SK-N-SH (cell line): Measurements from ENCODE around the gene NRDC. TPM values are rescaled to one million over a fixed set of nuclear protein-coding genes. Genes with fewer than 3 reads are reported as not detected.

Experiments used
- CTCF ChIA-PET: fragments of 300-600, 350-600 bp; formaldehyde crosslinking; extraction: SDS; loops from one replicate; lab custom pipeline; 2021; lab: Yijun Ruan, JAX
- POLR2A ChIA-PET: fragments of 350-600 bp; sonication (Branson Sonifier 250); formaldehyde crosslinking; extraction: SDS; loops from one replicate; lab custom pipeline; 2020; ENCODE audit warnings: antibody characterized with exemption, inconsistent platforms; lab: Yijun Ruan, JAX
- DNase-seq: peaks from one replicate; pipeline ENCODE4 v3.0.0; 2012
- H2AFZ ChIP-seq: fragments of 200-600 bp; sonication (generic); 2 replicates; pipeline ENCODE4 v1.8.1; 2016; ENCODE audit warnings: antibody characterized with exemption, mild to moderate bottlenecking, low read depth
- H3F3A ChIP-seq: fragments of 200-600 bp; sonication (generic); replicated peaks from 2 replicates; pipeline ENCODE3; 2016; ENCODE audit warnings: antibody characterized with exemption, mild to moderate bottlenecking; ENCODE audit not compliant: insufficient read depth
- H3K27ac ChIP-seq, 2 experiments: fragments of 200-500 bp in 1 of 2; fragments of 200-600 bp in 1 of 2; sonication (Bioruptor generic) in 1 of 2; sonication (generic), shearing (Covaris generic) in 1 of 2; 2 replicates each; pipeline versions ENCODE4 v1.5.1 to v1.6.1; 2014 to 2016; ENCODE audit warnings: low read depth in 2 of 2, inconsistent platforms in 1 of 2, low read length in 1 of 2, mild to moderate bottlenecking in 1 of 2, mixed read lengths in 1 of 2
- H3K27me3 ChIP-seq: fragments of 200-600 bp; sonication (generic), shearing (Covaris generic); 2 replicates; pipeline ENCODE4 v1.6.1; 2016; ENCODE audit warnings: mixed run types; ENCODE audit not compliant: insufficient read depth
- H3K36me3 ChIP-seq, 2 experiments: fragments of 200-500 bp in 1 of 2; fragments of 200-600 bp in 1 of 2; sonication (Bioruptor generic) in 1 of 2; sonication (generic) in 1 of 2; replicated peaks in 1 of 2; 2 replicates each; pipeline versions ENCODE3 to v1.5.1; 2014 to 2016; ENCODE audit warnings: low read length in 1 of 2, mild to moderate bottlenecking in 1 of 2; ENCODE audit not compliant: insufficient read depth in 2 of 2, control insufficient read depth in 1 of 2
- H3K4me1 ChIP-seq, 2 experiments: fragments of 200-500 bp in 1 of 2; fragments of 200-600 bp in 1 of 2; sonication (Bioruptor generic) in 1 of 2; sonication (generic), shearing (Covaris generic) in 1 of 2; 2 replicates each; pipeline versions ENCODE4 v1.5.1 to v1.6.1; 2014 to 2016; ENCODE audit warnings: low read depth in 1 of 2, low read length in 1 of 2, mixed run types in 1 of 2; ENCODE audit not compliant: insufficient read depth in 2 of 2, control insufficient read depth in 1 of 2
- H3K4me2 ChIP-seq: fragments of 200-600 bp; sonication (generic), shearing (Covaris generic); 2 replicates; pipeline ENCODE4 v1.6.1; 2017; ENCODE audit warnings: mixed run types
- H3K4me3 ChIP-seq, 2 experiments: fragments of 200-500 bp in 1 of 2; fragments of 200-600 bp in 1 of 2; sonication (Bioruptor generic) in 1 of 2; sonication (generic), shearing (Covaris generic) in 1 of 2; 2 replicates each; pipeline versions ENCODE4 v1.5.1 to v1.8.1; 2014 to 2016; ENCODE audit warnings: low read depth in 2 of 2, inconsistent platforms in 1 of 2, low read length in 1 of 2, mild to moderate bottlenecking in 1 of 2, mixed read lengths in 1 of 2, moderate library complexity in 1 of 2
- H3K79me2 ChIP-seq: fragments of 200-600 bp; sonication (generic); 2 replicates; pipeline ENCODE4 v1.8.1; 2017; ENCODE audit warnings: mild to moderate bottlenecking; ENCODE audit not compliant: insufficient read depth
- H3K9ac ChIP-seq: fragments of 200-600 bp; sonication (generic); 2 replicates; pipeline ENCODE4 v1.6.1; 2017; ENCODE audit warnings: mixed run types
- H3K9me2 ChIP-seq: fragments of 200-600 bp; sonication (generic); 2 replicates; pipeline ENCODE4 v1.6.1; 2017; ENCODE audit warnings: mixed run types
- H3K9me3 ChIP-seq: fragments of 200-600 bp; sonication (generic); 2 replicates; pipeline ENCODE4 v1.6.1; 2017; ENCODE audit warnings: mixed run types, mild to moderate bottlenecking, moderate library complexity
- H4K20me1 ChIP-seq: fragments of 200-600 bp; sonication (generic); 2 replicates; pipeline ENCODE4 v1.6.1; 2017; ENCODE audit warnings: mild to moderate bottlenecking, mixed run types; ENCODE audit not compliant: insufficient read depth
- CHD2 ChIP-seq: fragments of 150-350 bp; IDR thresholded peaks from 2 replicates; pipeline ENCODE4 v1.6.1; 2018; ENCODE audit warnings: low read length; ENCODE audit not compliant: partially characterized antibody
- CTCF ChIP-seq: fragments of 200-600 bp; sonication (generic); IDR thresholded peaks from 2 replicates; pipeline ENCODE4 v1.6.1; 2017; ENCODE audit warnings: antibody characterized with exemption, mild to moderate bottlenecking, moderate library complexity
- EP300 ChIP-seq, 2 experiments: IDR thresholded peaks; 2 replicates each; pipeline versions ENCODE4 v1.4.0 to v1.6.1; 2012; ENCODE audit warnings: borderline replicate concordance in 1 of 2, low read depth in 1 of 2, low read length in 1 of 2
- EZH2phosphoT487 ChIP-seq: fragments of 200-600 bp; sonication (generic); IDR thresholded peaks from 2 replicates; pipeline ENCODE4 v1.6.1; 2017; ENCODE audit warnings: low read depth, mixed run types, mild to moderate bottlenecking, antibody characterized with exemption, moderate library complexity, borderline replicate concordance
- FOXJ3 ChIP-seq: sonication (generic); formaldehyde crosslinking; IDR thresholded peaks from 2 replicates; pipeline ENCODE4 v1.5.1; 2020; ENCODE audit warnings: mild to moderate bottlenecking, missing genetic modification reagents
- GATA2 ChIP-seq: sonication (generic); formaldehyde crosslinking; IDR thresholded peaks from 2 replicates; pipeline ENCODE4 v1.5.0; 2020; ENCODE audit warnings: mild to moderate bottlenecking, missing genetic modification reagents
- MXI1 ChIP-seq: IDR thresholded peaks from 2 replicates; pipeline ENCODE4 v1.6.1; 2012; ENCODE audit warnings: mild to moderate bottlenecking, low read depth, low read length, improper control_type of control experiment
- RAD21 ChIP-seq: IDR thresholded peaks from 2 replicates; pipeline ENCODE4 v1.6.1; 2012; ENCODE audit warnings: mild to moderate bottlenecking, low read length
- REST ChIP-seq: IDR thresholded peaks from 2 replicates; pipeline ENCODE4 v1.6.1; 2012; ENCODE audit warnings: mild to moderate bottlenecking, low read depth, low read length, moderate library complexity
- RFX5 ChIP-seq: IDR thresholded peaks from 2 replicates; pipeline ENCODE4 v1.6.1; 2012; ENCODE audit warnings: mild to moderate bottlenecking, improper control_type of control experiment, low read length
- RXRA ChIP-seq: IDR thresholded peaks from 2 replicates; pipeline ENCODE4 v1.4.0; 2012; ENCODE audit warnings: low read depth, mild to moderate bottlenecking, borderline replicate concordance
- SIN3A ChIP-seq: IDR thresholded peaks from 2 replicates; pipeline ENCODE4 v1.6.1; 2012; ENCODE audit warnings: low read depth, mild to moderate bottlenecking, low read length, moderate library complexity, borderline replicate concordance
- SMC3 ChIP-seq: IDR thresholded peaks from 2 replicates; pipeline ENCODE4 v1.6.1; 2012; ENCODE audit warnings: low read depth, low read length, improper control_type of control experiment
- USF2 ChIP-seq: fragments of 150-350 bp; IDR thresholded peaks from 2 replicates; pipeline ENCODE4 v1.6.1; 2017; ENCODE audit warnings: antibody characterized with exemption, low read length, low read depth, borderline replicate concordance
- WGBS: methylation state at CpG from one replicate; pipeline ENCODE4 v1.1.6; 2017; ENCODE audit warnings: low lambda C conversion rate; 5-methylcytosine and 5-hydroxymethylcytosine counted together
- polyA plus RNA-seq, 3 experiments: library from polyadenylated mRNA; depleted of rRNA; stranded (reverse); fragments of >200 nt; gene quantifications; 2 replicates each; pipeline ENCODE4 v1.2.3, GENCODE V29; 2012

NRDC gene
- polyA plus RNA-seq, 1 of the 3 experiments (the other 2 are of a cell fraction) = 84.8 TPM

GRCh38 chr1:51877434-51878307 lies 856 bp downstream of the NRDC start:
- H4K20me1 ChIP-seq = peaks cover 5% of the 10 kb centered on the region; the same call in 1 of the 2 replicates
- POLR2A ChIA-PET = interaction anchor here (1.0 kb wide), 1 partner anchor 19 kb away, joined by 3 read pairs; no protein-coding TSS in a partner anchor
- H2AFZ ChIP-seq = 0 out of 2 replicates have a peak overlapping the region, but pooled peaks have one; percentile 57
- H3K9me2 ChIP-seq = no peaks in the 10 kb centered on the region
- H3K4me1 ChIP-seq = peaks cover 4 to 5% of the 10 kb centered on the region in 2 experiments; a peak in 1 of 4 replicates
- peak overlapping the region; percentile 73 to 87 for H3K4me3 ChIP-seq
- no peaks in the 10 kb centered on the region for H3K27me3 ChIP-seq
- peaks cover 0 to 9% of the 10 kb centered on the region in 2 experiments for H3K36me3 ChIP-seq
- peak overlapping the region; percentile 93 for H3K9ac ChIP-seq
- H3K4me2 ChIP-seq = peak overlapping the region; percentile 94
- peaks cover 8% of the 10 kb centered on the region for H3F3A ChIP-seq
- no peaks in the 10 kb centered on the region for H3K9me3 ChIP-seq
- 8% methylated on average over 21 of the region's 21 CpGs for WGBS
- CTCF ChIA-PET = interaction anchor here (0.7 kb wide), 1 partner anchor 19 kb away, joined by 3 read pairs; no protein-coding TSS in a partner anchor
- TF ChIP-seq SIN3A (no peak), GATA2 (CRISPR knock-in tag) (no peak), CHD2 (no peak), RAD21 (no peak), EP300 (IDR thresholded peaks at IDR 0.05; ENCODE audit: borderline replicate concordance in 1 of 2, low read depth in 1 of 2, low read length in 1 of 2) (no peak), CTCF (no peak), MXI1 (no peak), EZH2phosphoT487 (no peak), RFX5 (no peak), REST (no peak), USF2 (no peak), RXRA (no peak), FOXJ3 (CRISPR knock-in tag) (no peak), SMC3 (no peak)
- H3K27ac ChIP-seq = peak overlapping the region; percentile 91 to 92
- no peak for DNase-seq
- peaks cover 58% of the 10 kb centered on the region for H3K79me2 ChIP-seq
